Activated CD4-positive, alpha-beta T cell treated with anti-CD3 and anti-CD28 coated beads for 48 hours (primary cell): ENCODE measurements around the gene TNK1.
"Not testable (repeated sequence)": the region's sequence is repeated elsewhere in the genome, so short reads cannot be mapped to it uniquely, and the experiment has no call there.

Source experiments
- DNase-seq: peaks from one replicate; pipeline ENCODE4 v3.0.0-alpha.2; 2020

The TNK1 gene

DNA sequence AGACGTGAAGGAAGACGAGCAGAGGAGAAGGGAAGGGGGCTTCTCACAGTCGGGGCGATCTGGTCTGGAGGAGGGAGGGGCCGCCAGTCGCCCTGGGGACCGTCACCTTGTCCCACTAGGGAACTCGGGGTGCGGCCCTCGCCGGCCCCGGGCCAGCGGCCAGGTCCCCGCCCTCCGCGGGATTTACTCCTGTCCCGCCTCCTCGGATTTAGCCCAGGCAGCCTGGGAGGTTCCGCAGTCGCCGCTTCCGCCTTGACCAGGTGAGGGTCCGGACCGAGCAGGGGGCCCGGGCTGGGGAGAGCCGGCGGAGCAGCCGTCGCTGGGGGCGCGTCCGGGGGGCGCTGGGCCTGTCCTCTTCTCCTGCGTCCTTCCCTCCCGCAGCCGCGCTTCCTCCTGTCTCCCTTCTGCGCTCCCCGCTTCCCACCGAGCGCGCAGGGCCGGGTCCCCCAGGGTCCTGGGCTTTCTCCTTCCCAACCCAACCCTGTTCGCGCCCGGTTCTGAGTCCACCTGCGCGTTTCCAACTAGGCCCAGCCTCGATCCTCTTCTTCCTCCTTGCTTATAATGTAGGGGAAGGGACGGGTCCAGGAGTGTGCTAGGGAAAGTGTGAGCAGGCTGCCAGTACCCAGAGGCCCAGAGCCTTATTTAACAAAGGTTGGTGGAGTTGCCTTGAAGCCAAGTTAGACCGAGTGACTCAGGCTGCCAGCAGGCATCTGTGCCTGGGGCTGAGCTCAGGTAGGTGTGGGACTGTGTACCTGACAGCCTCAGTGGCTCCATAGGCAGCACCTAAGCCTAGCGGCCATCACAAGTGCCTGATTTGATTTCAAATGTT, at the start of gene TNK1:
TNK1 (plus strand) TSS at position 235 of the 829 bp plus-strand sequence. CDS start 1,838 bp downstream, outside the sequence.
- DNase-seq = no peak

DNA sequence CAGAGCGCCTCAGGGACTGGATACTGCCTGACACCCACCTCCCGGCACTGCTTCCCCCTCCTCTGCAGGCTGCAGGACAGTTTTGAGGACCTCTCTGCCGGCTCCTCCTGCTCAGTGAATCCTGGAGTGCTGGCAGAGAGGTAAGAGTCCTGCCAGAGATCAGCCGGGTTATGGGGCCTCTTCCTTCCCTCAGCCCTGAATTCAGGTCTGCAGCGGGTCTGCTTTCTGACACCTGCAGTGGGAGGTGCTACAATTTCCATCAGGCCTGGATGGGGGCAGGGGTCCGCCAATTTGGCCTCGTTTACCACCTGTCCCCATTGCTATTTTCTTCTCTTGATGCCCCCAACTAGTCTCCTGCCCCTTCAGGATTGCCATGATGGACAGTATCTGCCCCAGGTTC, 48.8 kb upstream of the TNK1 start:
- no peak for DNase-seq

DNA sequence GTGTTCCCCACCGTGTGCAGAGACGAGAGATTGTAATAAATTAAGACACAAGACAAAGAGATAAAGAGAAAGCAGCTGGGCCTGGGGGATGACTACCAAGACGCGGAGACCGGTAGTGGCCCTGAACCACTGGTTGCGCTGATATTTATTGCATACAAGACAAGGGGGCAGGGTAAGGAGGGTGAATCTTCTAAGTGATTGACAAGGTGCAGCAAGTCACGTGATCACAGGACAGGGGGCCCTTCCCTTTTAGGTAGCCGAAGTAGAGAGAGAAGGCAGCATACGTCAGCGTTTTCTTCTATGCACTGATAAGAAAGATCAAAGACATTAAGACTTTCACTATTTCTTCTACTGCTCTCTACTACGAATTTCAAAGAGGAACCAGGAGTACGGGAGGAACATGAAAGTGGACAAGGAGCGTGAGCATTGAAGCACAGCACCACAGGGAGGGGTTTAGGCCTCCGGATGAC, 48.3 kb upstream of the TNK1 start:
- DNase-seq = peak; percentile 60

DNA sequence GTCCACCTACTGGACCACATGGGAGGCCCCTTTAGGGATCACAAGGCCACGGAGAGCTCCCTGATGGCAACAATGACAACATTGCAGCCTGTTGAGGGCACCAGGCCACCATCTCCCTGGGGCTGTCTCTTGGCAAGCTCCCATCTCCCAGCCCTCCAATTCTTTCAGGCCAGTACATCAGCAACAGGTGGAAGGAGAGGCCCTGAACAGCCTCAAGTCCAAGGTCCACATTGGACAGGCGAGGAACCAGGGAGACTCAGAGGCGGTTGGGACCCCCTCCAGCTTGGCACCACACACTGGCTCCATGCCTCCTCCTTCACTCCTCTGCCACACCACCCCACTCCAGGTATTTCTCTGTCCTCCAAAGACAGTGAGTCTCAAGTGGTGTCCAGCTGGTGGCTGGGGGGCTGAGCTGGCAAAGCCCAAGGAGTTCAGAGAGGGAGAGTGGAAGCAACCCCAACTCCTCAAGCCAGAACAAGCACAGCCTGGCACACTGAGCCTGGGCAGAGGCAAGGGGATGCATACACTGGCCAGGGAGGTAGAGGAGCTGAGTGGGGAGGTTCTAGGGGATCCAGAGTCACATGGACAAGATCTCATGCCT, 45.9 kb upstream of the TNK1 start:
- no peak for DNase-seq

DNA sequence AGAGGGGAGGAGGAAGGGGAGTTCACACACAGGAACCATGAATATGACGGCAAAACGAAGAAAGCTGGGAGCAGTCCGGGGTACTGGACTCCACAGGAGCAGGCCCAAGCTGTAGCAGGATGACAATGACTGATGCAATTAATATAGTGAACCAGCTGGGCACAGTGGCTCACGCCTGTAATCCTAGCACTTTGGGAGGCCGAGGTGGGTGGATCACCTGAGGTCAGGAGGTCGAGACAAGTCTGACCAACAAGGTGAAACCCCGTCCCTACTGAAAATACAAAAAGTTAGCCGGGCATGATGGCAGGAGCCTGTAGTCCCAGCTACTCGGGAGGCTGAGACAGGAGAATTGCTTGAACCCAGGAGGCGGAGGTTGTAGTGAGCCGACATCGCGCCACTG, 45.1 kb upstream of the TNK1 start:
- not testable (repeated sequence) for DNase-seq

DNA sequence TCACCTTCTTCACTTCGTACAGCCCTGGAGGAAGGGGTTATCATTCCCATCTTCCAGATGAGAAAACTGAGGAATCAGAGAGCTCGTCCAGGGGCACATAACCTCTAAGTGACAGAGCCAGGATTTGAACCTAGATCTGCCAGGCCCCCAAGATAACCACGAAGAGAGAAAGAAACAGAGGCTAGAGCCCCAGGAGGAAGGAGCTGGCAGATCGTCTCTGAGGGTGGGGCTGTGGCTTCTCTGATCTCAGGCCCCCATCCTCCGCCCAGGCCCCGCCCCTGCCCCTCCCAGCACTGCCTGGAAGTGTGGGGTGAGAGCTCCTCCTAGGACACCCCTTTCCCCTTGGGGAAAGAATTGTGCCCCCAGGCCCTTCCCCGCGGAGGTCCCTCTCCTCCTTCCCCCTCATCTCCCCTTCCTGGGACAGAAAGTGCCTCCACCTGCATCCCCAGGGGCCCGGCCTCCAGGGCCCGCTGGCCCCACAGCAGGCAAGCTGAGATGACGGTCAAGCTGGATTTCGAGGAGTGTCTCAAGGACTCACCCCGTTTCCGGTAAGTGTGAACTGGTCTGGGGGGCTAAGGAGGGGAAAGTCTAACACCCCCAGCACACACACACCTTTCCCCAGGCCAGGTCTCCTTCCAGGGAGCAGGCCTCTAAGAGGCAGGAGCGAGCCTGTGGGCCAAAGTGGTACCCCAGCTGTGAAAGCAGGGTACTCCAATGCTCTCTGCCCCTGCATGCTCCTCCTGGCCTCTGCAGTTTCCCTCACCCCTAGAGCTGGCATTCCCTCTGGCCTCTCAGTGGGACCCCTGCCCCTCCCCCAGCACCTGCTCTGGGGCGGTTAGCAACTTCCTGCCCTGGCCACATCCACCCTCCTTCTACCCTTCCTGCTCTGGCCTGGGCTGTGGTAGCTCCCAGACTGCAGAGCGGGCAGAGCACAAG, 44.4 kb upstream of the TNK1 start, which contains the start of gene ACAP1:
ACAP1 (plus strand) TSS at position 290 of the 936 bp plus-strand sequence; CDS start at position 496, 206 bp downstream.
- peak; percentile 89 for DNase-seq

DNA sequence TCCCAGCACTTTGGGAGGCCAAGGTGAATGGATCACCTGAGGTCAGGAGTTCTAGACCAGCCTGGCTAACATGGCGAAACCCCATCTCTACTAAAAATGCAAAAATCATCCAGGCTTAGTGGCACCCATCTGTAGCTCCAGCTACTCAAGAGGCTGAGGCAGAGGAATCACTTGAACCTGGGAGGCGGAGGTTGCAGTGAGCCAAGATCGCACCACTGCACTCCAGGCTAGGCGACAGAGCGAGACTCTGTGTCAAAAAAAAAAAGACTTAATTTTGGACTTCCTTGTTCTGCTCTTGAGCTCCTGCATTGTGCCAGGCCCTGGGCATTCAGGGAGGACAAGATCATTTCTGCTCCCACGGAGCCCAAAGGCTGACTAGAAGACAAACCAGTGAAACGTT, 43.3 kb upstream of the TNK1 start:
- not testable (repeated sequence) for DNase-seq

DNA sequence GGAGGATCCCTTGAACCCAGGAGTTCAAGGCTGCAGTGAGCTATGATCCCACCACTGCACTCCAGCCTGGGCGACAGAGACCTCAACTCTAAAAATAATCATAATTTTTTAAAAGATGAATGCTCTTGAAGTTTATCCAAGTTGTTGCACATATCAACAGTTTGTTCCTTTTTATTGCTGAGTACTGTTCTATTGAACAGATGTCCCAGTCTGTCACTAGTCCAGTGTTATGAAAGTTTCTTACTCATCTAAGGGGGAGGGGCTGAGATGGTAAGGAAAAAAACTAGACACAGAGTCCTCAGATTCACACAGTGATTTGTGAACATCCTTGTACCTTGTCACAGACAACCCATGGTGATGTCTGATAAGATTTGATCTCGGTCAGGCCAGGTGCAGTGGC, 40.7 kb upstream of the TNK1 start:
- DNase-seq = no peak

DNA sequence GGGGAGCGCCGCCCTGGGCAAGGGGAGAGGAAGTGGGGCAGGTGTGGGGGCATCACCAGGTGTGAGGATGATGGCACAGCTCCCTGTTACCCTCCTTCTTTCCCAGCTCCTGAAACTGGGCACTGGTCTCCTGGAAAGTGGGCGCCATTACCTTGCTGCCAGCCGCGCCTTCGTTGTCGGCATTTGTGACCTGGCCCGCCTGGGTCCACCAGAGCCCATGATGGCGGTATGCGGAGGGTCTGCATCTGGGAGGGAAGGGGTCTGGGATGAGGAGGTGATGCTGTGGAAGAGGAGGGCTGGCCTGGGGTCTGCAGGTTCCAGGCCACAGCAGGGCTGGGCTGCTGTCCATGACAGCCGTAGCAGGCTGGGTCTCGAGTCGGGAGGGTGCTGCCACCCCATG, 39.0 kb upstream of the TNK1 start:
- DNase-seq = no peak

DNA sequence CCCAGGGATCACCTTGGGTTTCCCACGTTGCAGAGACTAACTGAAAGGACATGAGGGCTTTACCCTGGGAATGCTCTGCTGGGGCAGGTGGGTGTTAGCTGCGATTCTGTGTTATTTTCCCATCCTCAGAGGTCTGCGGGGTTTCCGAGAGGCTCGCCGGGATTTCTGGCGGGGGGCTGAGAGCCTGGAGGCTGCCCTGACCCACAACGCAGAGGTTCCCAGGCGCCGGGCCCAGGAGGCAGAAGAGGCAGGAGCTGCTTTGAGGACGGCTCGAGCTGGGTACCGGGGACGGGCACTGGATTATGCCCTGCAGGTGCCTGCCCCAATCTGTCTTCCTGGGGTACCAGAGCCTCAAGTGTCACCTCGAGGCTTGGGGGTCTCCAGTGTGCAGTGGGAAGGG, 37.6 kb upstream of the TNK1 start:
- DNase-seq = no peak

DNA sequence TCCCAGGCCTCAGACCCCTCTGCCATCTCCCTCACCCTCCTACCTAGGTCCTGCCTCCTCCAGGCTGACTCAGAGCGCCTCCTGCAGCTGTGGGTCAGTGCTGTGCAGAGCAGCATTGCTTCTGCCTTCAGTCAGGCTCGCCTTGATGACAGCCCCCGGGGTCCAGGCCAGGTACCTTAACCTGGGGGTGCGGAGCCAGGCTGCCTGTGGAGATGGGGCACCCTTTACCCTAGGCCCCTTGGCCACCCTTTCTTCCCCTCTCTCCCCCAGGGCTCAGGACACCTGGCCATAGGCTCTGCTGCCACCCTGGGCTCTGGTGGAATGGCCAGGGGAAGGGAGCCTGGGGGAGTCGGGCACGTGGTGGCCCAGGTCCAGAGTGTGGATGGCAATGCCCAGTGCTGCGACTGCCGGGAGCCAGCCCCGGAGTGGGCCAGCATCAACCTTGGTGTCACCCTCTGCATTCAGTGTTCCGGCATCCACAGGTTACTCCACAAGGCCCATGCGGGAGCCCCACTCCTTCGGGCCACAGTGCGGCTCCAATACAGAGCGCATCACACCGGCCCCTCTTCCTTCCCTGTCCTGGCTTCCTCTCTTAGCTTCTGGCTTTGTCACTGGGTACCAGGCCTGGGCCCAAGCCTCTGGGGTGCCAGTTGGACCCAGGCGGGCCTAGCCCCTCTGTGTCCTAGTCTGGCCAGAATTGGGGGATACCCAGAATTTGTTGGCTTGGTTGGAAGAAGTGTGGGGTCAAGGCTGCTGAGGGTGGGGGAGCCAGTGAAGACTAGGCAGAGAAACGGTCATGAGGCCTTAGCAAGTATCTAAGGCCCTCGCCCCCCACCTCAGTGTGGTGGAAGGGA, 33.9 kb upstream of the TNK1 start:
- DNase-seq = no peak

DNA sequence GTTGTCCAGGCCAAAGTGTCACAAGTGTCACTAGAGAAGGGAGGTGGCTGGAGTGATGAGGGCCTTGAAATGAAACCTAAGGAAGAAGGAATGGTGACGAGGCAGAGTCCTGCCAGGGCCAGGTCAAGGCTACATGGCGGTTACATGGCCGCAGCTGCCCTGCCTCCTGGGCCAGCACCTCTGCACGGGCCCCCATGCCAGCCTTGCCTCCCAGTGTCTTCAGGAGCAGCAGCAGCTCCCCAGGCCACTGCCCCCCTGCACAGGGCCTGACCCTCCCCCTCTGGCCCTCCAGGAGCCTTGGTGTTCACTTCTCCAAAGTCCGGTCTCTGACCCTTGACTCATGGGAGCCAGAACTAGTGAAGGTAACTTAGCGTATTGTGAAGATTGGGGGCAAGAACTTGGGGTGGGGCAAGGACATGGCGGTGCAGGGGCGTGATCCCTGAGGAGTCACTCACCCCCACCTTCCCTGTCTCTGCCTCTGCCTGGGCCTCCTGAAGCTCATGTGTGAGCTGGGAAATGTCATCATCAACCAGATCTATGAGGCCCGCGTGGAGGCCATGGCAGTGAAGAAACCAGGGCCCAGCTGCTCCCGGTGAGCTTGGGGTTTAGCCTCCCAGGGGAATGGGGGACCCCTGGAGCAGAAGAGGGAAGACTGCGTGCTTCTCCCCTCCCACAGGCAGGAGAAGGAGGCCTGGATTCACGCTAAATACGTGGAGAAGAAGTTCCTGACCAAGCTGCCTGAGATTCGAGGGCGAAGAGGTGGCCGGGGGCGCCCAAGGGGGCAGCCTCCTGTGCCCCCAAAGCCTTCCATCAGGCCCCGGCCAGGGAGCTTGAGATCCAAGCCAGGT, 33.0 kb upstream of the TNK1 start:
- DNase-seq = no peak

DNA sequence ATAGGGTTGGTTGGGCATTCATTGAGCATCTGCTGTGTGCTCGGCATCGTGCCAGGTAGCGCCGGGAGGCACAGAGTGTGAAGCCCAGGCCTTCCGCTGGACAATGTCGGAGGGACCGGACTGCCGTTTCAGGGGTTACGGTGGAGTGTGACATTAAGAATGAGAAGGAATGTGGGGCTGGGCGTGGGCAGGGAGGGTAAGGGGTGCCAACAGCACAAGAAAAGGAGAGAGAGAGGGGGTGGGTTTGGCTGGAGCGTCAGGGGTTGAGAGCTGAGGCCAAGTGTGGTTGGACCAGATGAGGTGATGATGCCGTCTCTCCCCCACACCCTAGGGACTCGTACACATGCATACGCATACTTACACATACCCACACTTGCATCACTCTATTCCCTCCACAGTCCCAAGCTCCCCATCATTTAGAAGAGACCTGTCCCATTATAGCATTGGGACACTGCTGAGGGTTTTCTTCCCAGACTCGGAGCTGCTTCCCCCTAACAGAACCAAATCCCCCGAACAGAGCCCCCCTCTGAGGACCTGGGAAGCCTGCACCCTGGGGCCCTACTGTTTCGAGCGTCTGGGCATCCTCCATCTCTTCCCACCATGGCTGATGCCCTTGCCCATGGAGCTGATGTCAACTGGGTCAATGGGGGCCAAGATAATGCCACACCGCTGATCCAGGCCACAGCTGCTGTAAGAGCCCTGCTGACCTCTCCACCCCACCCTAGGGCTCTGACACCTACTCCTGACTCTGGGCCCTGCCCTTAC, 32.2 kb upstream of the TNK1 start:
- DNase-seq = no peak

DNA sequence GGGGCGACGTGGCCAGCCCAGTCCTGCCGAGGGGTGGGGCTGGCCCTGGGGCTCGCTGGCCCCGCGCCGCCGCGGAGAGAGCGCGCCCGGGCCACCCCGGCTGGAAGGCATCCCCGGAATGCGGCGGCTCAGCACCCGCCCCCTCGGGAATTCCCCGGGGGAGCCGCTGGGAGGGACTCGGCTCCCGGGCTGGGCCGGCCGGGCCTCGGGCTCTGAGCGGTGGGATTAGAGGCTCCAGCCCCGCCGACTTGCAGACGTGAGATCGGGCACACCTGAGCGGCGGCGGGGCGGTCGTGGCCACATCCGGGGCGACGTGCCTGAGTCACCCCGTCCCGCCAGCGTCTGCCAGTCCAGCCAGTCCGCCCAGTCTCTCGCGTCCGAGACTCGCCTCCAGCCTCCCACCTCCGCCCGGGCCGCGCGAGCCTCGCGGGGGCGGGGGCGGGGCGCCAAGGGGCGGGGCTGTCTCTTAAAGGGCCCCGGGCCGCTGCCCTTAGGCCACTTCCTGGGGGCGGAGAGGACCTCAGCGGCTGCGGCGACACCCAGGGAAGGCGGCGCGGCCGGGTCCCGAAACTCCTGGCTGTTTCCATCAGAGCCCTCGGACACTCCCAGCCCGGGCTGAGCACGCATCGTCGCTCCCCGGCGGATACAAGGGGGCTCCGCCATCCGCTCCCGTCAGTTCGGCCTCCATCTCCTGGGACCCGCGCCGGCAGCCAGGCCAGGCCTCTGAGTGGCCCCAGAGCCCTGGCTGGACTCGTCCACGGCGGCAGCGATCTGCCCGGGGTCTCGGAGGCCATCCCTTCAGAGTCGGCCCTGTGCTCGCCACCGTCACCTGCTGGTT, 29.0 kb upstream of the TNK1 start, which contains the start of gene KCTD11:
KCTD11 (plus strand) TSS at position 498 of the 838 bp plus-strand sequence.
- peak; percentile 80 for DNase-seq

DNA sequence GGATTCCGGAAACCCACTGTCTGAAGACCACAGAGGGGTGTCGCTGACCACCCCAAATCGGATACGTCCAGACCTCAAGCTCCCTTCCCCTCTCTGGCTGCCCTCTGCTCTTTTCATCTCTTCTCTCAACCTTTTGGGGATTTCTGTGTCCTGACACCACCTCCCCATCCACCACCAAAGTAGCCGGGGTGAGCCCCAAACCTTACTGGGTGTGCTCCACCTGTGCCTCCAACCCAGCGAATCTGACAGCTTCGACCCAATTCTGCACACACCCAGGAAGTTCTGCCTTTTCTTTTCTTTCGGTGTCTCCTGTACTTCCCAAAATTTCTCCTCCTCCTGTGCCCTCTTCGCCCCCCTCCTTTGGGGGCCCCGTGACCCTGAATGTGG, 28.4 kb upstream of the TNK1 start:
- DNase-seq = no peak

DNA sequence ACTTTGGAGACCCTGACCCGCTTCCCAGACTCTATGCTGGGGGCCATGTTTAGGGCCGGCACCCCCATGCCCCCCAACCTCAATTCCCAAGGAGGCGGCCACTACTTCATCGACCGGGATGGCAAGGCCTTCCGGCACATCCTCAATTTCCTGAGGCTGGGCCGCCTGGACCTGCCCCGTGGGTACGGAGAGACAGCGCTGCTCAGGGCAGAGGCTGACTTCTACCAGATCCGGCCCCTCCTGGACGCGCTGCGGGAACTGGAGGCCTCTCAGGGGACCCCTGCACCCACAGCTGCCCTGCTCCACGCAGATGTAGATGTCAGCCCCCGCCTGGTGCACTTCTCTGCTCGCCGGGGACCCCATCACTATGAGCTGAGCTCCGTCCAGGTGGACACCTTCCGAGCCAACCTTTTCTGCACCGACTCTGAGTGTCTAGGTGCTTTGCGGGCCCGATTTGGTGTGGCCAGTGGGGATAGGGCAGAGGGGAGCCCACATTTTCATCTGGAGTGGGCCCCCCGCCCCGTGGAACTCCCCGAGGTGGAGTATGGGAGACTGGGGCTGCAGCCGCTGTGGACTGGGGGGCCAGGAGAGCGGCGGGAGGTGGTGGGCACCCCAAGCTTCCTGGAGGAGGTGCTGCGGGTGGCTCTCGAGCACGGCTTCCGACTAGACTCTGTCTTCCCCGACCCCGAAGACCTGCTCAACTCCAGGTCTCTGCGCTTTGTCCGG, 27.8 kb upstream of the TNK1 start:
- no peak for DNase-seq

DNA sequence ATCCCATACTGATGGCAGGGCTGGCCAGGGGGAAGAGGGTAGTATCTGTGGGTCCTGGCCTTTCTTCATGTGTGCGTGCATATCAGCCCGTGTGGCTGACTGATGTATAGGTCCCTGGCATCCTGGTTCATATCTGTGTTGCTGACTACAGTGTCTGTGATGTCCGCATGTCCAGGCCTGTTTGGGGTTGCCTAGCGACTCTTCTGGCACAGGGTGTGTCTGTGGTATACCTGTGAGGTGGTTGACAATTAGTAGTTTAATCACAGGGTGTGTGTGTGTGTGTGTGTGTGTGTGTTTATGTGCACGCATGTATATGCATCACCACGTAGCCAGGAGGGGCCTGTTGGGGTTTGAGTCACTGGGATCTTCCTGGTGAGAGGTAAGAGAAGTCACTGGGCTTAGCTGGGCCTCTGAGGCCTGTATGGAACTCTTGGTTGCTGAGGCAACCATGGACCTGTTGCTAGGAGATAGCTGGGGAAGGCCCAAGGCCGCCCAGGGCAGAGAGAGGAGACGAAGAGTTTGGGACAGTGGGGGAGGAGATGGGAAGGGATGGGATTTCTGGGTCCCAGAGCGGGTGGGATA, 26.5 kb upstream of the TNK1 start:
- peak; percentile 55 for DNase-seq

DNA sequence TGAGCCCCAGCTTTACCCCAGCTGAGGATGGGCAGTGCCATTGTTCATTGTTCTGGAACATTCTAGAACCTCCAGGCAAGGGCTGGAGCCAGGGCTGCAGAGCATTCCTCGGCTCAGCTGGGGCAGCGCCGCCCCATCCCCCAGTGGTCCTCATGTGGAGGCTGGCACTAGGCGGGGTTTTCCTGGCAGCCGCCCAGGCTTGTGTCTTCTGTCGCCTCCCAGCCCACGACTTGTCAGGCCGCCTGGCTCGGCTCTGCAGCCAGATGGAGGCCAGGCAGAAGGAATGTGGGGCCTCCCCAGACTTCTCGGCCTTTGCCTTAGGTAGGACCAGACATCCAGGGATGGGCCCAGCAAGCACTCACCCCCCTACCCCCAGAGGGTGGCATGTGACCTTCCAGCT, 25.8 kb upstream of the TNK1 start, which contains the start of gene TMEM95:
TMEM95 (plus strand) TSS at position 104 of the 400 bp plus-strand sequence; CDS start at position 153, 49 bp downstream.
- DNase-seq = no peak
